Transverse colon (tissue), 3 donors: ENCODE results near the gene BTF3.
"Not testable (repeated sequence)": the region's sequence is repeated elsewhere in the genome, so short reads cannot be mapped to it uniquely, and the experiment has no call there.

ENCODE experiments used
- POLR2A ChIP-seq: fragments of 450-650 bp; IDR thresholded peaks from one replicate; pipeline ENCODE4 v1.6.1; 2016; ENCODE audit warnings: antibody characterized with exemption, mild to moderate bottlenecking, moderate library complexity
- TF ChIP-seq, protein P1 (sequence below), 5 experiments: fragments of 200-600 bp in 3 of 5; fragments of 450-650 bp in 2 of 5; sonication (generic) in 3 of 5; IDR thresholded peaks; 1 replicate in 2 of 5; 2 replicates in 3 of 5; pipeline ENCODE4 v1.5.1; 2016 to 2017; ENCODE audit warnings: antibody characterized with exemption in 5 of 5, inconsistent platforms in 3 of 5, mild to moderate bottlenecking in 2 of 5, moderate library complexity in 1 of 5

DNA sequence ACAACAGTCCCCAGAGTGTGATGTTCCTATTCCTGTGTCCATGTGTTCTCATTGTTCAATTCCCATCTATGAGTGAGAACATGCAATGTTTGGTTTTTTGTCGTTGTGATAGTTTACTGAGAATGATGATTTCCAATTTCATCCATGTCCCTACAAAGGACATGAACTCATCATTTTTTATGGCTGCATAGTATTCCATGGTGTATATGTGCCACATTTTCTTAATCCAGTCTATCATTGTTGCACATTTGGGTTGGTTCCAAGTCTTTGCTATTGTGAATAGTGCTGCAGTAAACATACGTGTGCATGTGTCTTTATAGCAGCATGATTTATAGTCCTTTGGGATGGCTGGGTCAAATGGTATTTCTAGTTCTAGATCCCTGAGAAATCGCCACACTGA, 29.6 kb upstream of the BTF3 start:
- not testable (repeated sequence) for TF ChIP-seq POLR2A
- TF ChIP-seq, protein P1, sequence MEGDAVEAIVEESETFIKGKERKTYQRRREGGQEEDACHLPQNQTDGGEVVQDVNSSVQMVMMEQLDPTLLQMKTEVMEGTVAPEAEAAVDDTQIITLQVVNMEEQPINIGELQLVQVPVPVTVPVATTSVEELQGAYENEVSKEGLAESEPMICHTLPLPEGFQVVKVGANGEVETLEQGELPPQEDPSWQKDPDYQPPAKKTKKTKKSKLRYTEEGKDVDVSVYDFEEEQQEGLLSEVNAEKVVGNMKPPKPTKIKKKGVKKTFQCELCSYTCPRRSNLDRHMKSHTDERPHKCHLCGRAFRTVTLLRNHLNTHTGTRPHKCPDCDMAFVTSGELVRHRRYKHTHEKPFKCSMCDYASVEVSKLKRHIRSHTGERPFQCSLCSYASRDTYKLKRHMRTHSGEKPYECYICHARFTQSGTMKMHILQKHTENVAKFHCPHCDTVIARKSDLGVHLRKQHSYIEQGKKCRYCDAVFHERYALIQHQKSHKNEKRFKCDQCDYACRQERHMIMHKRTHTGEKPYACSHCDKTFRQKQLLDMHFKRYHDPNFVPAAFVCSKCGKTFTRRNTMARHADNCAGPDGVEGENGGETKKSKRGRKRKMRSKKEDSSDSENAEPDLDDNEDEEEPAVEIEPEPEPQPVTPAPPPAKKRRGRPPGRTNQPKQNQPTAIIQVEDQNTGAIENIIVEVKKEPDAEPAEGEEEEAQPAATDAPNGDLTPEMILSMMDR (IDR thresholded peaks at IDR 0.05): not testable (repeated sequence)
